ENCODE data around the gene ASTN2.

ASTN2 gene

GRCh38 chr9:117387422-117387821 lies 27.4 kb downstream of the ASTN2 start:
- Histone ChIP-seq H3K4me1 (ENCODE audit: insufficient read depth, low read length) (no peaks in the 10 kb centered on the region), H3K36me3 (ENCODE audit: insufficient read depth, low read length) (no peaks in the 10 kb centered on the region), H3K4me2 (ENCODE audit: insufficient read depth, low read length) (no peak overlapping the region), H3K79me2 (ENCODE audit: insufficient read depth, low read length) (no peaks in the 10 kb centered on the region), H4K20me1 (ENCODE audit: insufficient read depth, low read length) (no peaks in the 10 kb centered on the region), H3K9ac (ENCODE audit: low read depth, low read length) (no peak overlapping the region), H3K27me3 (ENCODE audit: insufficient read depth, low read length, poor library complexity) (no peaks in the 10 kb centered on the region), H3K27ac (ENCODE audit: low read length) (no peak overlapping the region), H3K9me3 (ENCODE audit: insufficient read depth, low read length, severe bottlenecking) (no peaks in the 10 kb centered on the region), H3K4me3 (ENCODE audit: low read depth in 1 of 2, low read length in 2 of 2) (no peak overlapping the region), H2AFZ (ENCODE audit: low read depth, low read length) (no peak overlapping the region)
- DNase-seq (no peak), ATAC-seq (ENCODE audit: insufficient read depth, low read depth) (no peak)
- TF ChIP-seq EZH2 (IDR thresholded peaks at IDR 0.05; ENCODE audit: borderline replicate concordance, low read depth, low read length, severe bottlenecking) = no peak
- TF ChIP-seq, protein P1, sequence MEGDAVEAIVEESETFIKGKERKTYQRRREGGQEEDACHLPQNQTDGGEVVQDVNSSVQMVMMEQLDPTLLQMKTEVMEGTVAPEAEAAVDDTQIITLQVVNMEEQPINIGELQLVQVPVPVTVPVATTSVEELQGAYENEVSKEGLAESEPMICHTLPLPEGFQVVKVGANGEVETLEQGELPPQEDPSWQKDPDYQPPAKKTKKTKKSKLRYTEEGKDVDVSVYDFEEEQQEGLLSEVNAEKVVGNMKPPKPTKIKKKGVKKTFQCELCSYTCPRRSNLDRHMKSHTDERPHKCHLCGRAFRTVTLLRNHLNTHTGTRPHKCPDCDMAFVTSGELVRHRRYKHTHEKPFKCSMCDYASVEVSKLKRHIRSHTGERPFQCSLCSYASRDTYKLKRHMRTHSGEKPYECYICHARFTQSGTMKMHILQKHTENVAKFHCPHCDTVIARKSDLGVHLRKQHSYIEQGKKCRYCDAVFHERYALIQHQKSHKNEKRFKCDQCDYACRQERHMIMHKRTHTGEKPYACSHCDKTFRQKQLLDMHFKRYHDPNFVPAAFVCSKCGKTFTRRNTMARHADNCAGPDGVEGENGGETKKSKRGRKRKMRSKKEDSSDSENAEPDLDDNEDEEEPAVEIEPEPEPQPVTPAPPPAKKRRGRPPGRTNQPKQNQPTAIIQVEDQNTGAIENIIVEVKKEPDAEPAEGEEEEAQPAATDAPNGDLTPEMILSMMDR (IDR thresholded peaks at IDR 0.05; ENCODE audit: borderline replicate concordance, extremely low read depth, low read length, poor library complexity, severe bottlenecking) = no peak

- no peak for DNase-seq
- H3K9me3 ChIP-seq (ENCODE audit: insufficient read depth, low read length, severe bottlenecking) = no peaks in the 10 kb centered on the region
- no peak for TF ChIP-seq EZH2 (IDR thresholded peaks at IDR 0.05; ENCODE audit: borderline replicate concordance, low read depth, low read length, severe bottlenecking)
- TF ChIP-seq, protein P1 (IDR thresholded peaks at IDR 0.05; ENCODE audit: borderline replicate concordance, extremely low read depth, low read length, poor library complexity, severe bottlenecking) = no peak
- H3K4me3 ChIP-seq (ENCODE audit: low read depth in 1 of 2, low read length in 2 of 2) = no peak overlapping the region
- H3K79me2 ChIP-seq (ENCODE audit: insufficient read depth, low read length) = no peaks in the 10 kb centered on the region
- H3K4me1 ChIP-seq (ENCODE audit: insufficient read depth, low read length) = no peaks in the 10 kb centered on the region
- no peaks in the 10 kb centered on the region for H4K20me1 ChIP-seq (ENCODE audit: insufficient read depth, low read length)
- H2AFZ ChIP-seq (ENCODE audit: low read depth, low read length) = no peak overlapping the region
- H3K9ac ChIP-seq (ENCODE audit: low read depth, low read length) = no peak overlapping the region
- no peak for ATAC-seq (ENCODE audit: insufficient read depth, low read depth)
- H3K27ac ChIP-seq (ENCODE audit: low read length) = no peak overlapping the region
- H3K27me3 ChIP-seq (ENCODE audit: insufficient read depth, low read length, poor library complexity) = no peaks in the 10 kb centered on the region
- H3K36me3 ChIP-seq (ENCODE audit: insufficient read depth, low read length) = no peaks in the 10 kb centered on the region
- no peak overlapping the region for H3K4me2 ChIP-seq (ENCODE audit: insufficient read depth, low read length)
Measured at GRCh38 chr9:117379341-117379740, 35.5 kb downstream of the ASTN2 start.

DNA sequence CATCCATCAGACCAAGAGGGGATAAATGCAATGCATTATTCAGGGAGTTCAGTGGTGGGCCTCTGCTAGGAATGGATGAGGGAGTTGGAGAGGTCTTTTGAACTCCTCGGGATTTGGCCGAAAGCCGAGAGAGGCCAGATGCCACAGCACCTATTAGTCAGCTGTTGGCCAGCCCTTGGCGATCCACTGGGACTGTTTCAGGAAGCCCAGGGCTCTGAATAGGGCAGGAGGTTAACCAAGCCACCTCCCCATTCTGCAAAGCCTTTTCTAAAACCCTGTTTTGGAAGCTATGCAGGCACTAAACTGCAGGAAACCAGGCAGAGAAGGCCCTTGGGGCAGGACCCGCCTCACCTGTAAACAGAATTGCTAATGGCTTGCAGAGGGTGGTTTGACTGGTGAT lies 37.8 kb downstream of the ASTN2 start:
- Histone ChIP-seq H3K27me3 (ENCODE audit: insufficient read depth, low read length, poor library complexity) (no peaks in the 10 kb centered on the region), H4K20me1 (ENCODE audit: insufficient read depth, low read length) (no peaks in the 10 kb centered on the region), H3K27ac (ENCODE audit: low read length) (no peak overlapping the region), H3K9me3 (ENCODE audit: insufficient read depth, low read length, severe bottlenecking) (no peaks in the 10 kb centered on the region), H3K79me2 (ENCODE audit: insufficient read depth, low read length) (no peaks in the 10 kb centered on the region), H3K4me3 (ENCODE audit: low read depth in 1 of 2, low read length in 2 of 2) (no peak overlapping the region), H3K4me1 (ENCODE audit: insufficient read depth, low read length) (no peaks in the 10 kb centered on the region), H3K4me2 (ENCODE audit: insufficient read depth, low read length) (no peak overlapping the region), H3K36me3 (ENCODE audit: insufficient read depth, low read length) (no peaks in the 10 kb centered on the region), H2AFZ (ENCODE audit: low read depth, low read length) (no peak overlapping the region), H3K9ac (ENCODE audit: low read depth, low read length) (no peak overlapping the region)
- ATAC-seq (ENCODE audit: insufficient read depth, low read depth) (no peak), DNase-seq (no peak)
- no peak for TF ChIP-seq EZH2 (IDR thresholded peaks at IDR 0.05; ENCODE audit: borderline replicate concordance, low read depth, low read length, severe bottlenecking)
- TF ChIP-seq, protein P1 (IDR thresholded peaks at IDR 0.05; ENCODE audit: borderline replicate concordance, extremely low read depth, low read length, poor library complexity, severe bottlenecking) = no peak

DNA sequence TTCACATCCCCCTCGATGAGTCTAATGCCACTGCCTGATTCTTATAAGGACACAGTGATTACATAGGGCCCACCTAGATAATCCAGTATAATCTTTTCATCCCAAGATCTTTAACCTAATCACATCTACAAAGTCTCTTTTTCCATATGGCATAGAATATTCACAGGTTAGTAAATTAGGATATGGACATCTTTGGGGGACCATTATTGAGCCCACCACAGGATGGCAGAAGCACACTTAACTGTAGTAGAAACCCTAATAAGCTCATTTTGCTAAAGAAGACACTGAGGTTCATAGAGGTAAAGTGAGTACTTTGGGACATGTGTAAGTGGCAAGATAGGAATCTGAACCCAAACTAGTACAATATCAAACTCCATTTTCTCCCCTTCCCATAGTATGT lies 38.9 kb downstream of the ASTN2 start:
- DNase-seq (no peak), ATAC-seq (ENCODE audit: insufficient read depth, low read depth) (no peak)
- Histone ChIP-seq H3K36me3 (ENCODE audit: insufficient read depth, low read length) (no peaks in the 10 kb centered on the region), H4K20me1 (ENCODE audit: insufficient read depth, low read length) (no peaks in the 10 kb centered on the region), H3K9ac (ENCODE audit: low read depth, low read length) (no peak overlapping the region), H2AFZ (ENCODE audit: low read depth, low read length) (no peak overlapping the region), H3K9me3 (ENCODE audit: insufficient read depth, low read length, severe bottlenecking) (no peaks in the 10 kb centered on the region), H3K4me1 (ENCODE audit: insufficient read depth, low read length) (no peaks in the 10 kb centered on the region), H3K79me2 (ENCODE audit: insufficient read depth, low read length) (no peaks in the 10 kb centered on the region), H3K4me2 (ENCODE audit: insufficient read depth, low read length) (no peak overlapping the region), H3K27me3 (ENCODE audit: insufficient read depth, low read length, poor library complexity) (no peaks in the 10 kb centered on the region), H3K27ac (ENCODE audit: low read length) (no peak overlapping the region), H3K4me3 (ENCODE audit: low read depth in 1 of 2, low read length in 2 of 2) (no peak overlapping the region)
- TF ChIP-seq, protein P1 (IDR thresholded peaks at IDR 0.05; ENCODE audit: borderline replicate concordance, extremely low read depth, low read length, poor library complexity, severe bottlenecking) = no peak
- TF ChIP-seq EZH2 (IDR thresholded peaks at IDR 0.05; ENCODE audit: borderline replicate concordance, low read depth, low read length, severe bottlenecking) = no peak

Data from DND-41 (cell line).